Tibial nerve (tissue), 4 donors: ENCODE data around the gene FAS. TPM values are rescaled to one million over a fixed set of nuclear protein-coding genes. Genes with fewer than 3 reads are reported as not detected.

Experiments used
- DNase-seq, 2 donors: peaks; one replicate each; pipeline ENCODE4 v3.0.0-alpha.2; 2019; ENCODE audit warnings: low spot score in 2 of 2
- H3K27ac ChIP-seq, 4 donors: fragments of 200-600 bp; sonication (generic) in 3 of 4; one replicate each; pipeline ENCODE4 v1.5.1; 2017 to 2019; ENCODE audit warnings: mild to moderate bottlenecking in 1 of 4
- H3K27me3 ChIP-seq, 2 donors: fragments of 200-600 bp; sonication (generic) in 1 of 2; one replicate each; pipeline versions ENCODE4 v1.5.1 to v1.6.0; 2017 to 2019
- H3K36me3 ChIP-seq, 3 donors: fragments of 200-600 bp; sonication (generic); one replicate each; pipeline ENCODE4 v1.5.1; 2018 to 2019
- H3K4me1 ChIP-seq, 4 donors: fragments of 200-600 bp; sonication (generic) in 3 of 4; one replicate each; pipeline ENCODE4 v1.5.1; 2017 to 2019
- H3K4me3 ChIP-seq, 4 donors: fragments of 200-600 bp; sonication (generic) in 3 of 4; one replicate each; pipeline ENCODE4 v1.5.1; 2017 to 2019; ENCODE audit warnings: mild to moderate bottlenecking in 1 of 4, moderate library complexity in 1 of 4
- H3K9me3 ChIP-seq, 4 donors: fragments of 200-600 bp; sonication (generic) in 3 of 4; one replicate each; pipeline ENCODE4 v1.5.1; 2017 to 2019
- EP300 ChIP-seq, 2 donors: sonication (generic); formaldehyde crosslinking; IDR thresholded peaks; one replicate each; pipeline ENCODE4 v1.6.1; 2017; ENCODE audit warnings: antibody characterized with exemption in 2 of 2, mild to moderate bottlenecking in 1 of 2
- POLR2A ChIP-seq, 2 donors: fragments of 450-650 bp; IDR thresholded peaks; one replicate each; pipeline ENCODE4 v1.6.1; 2017; ENCODE audit warnings: antibody characterized with exemption in 2 of 2, mild to moderate bottlenecking in 2 of 2, moderate library complexity in 2 of 2
- WGBS, 2 donors: methylation state at CpG; one replicate each; pipeline ENCODE4 v1.1.5; 2018; 5-methylcytosine and 5-hydroxymethylcytosine counted together
- total RNA-seq, 4 donors: library from RNA; depleted of rRNA; stranded (reverse); fragments of >200 nt; gene quantifications; one replicate each; pipeline ENCODE4 v1.1.0, GENCODE V29; 2016
- TF ChIP-seq, protein P1 (sequence below), 5 experiments: fragments of 200-600 bp in 3 of 5; fragments of 450-650 bp in 2 of 5; sonication (generic) in 3 of 5; IDR thresholded peaks; one replicate each; pipeline ENCODE4 v1.5.1; 2016 to 2019; ENCODE audit warnings: antibody characterized with exemption in 5 of 5, mild to moderate bottlenecking in 3 of 5, moderate library complexity in 2 of 5

Gene FAS
- total RNA-seq, 4 donors from 2014 or later, result 18.4 to 32.2 (median 20.9) TPM

DNA sequence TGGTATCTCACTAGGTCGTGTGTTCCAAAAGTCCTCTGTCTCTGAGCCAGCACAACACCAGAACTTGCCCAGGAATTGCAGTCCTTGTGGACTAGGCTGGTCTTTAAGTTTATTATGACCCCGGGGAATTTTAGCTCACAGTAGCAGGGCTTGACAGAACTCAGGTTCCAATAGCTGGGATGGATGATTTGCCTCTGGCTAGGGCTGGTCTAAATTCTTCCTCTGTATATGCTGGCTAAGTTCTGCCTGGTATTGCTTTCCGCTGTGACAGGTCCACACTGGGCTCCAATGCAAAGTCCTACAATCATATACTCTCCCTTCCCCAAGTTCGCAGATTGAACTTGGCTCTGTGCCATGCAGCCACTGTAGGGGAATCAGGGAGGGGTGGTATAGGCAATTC, 52.5 kb downstream of the FAS start:
- Histone ChIP-seq H3K4me3 (no peak overlapping the region), H3K4me1 (no peaks in the 10 kb centered on the region), H3K27ac (no peak overlapping the region), H3K9me3 (no peaks in the 10 kb centered on the region), H3K27me3 (no peaks in the 10 kb centered on the region), H3K36me3 (no peaks in the 10 kb centered on the region)
- no peak for TF ChIP-seq POLR2A (IDR thresholded peaks at IDR 0.05)
- TF ChIP-seq, protein P1, sequence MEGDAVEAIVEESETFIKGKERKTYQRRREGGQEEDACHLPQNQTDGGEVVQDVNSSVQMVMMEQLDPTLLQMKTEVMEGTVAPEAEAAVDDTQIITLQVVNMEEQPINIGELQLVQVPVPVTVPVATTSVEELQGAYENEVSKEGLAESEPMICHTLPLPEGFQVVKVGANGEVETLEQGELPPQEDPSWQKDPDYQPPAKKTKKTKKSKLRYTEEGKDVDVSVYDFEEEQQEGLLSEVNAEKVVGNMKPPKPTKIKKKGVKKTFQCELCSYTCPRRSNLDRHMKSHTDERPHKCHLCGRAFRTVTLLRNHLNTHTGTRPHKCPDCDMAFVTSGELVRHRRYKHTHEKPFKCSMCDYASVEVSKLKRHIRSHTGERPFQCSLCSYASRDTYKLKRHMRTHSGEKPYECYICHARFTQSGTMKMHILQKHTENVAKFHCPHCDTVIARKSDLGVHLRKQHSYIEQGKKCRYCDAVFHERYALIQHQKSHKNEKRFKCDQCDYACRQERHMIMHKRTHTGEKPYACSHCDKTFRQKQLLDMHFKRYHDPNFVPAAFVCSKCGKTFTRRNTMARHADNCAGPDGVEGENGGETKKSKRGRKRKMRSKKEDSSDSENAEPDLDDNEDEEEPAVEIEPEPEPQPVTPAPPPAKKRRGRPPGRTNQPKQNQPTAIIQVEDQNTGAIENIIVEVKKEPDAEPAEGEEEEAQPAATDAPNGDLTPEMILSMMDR (IDR thresholded peaks at IDR 0.05), result no peak
- no peak for TF ChIP-seq EP300 (IDR thresholded peaks at IDR 0.05)
- no peak for DNase-seq
- 60 to 80% methylated on average over 4 of the region's 4 CpGs for WGBS, 2 donors

DNA sequence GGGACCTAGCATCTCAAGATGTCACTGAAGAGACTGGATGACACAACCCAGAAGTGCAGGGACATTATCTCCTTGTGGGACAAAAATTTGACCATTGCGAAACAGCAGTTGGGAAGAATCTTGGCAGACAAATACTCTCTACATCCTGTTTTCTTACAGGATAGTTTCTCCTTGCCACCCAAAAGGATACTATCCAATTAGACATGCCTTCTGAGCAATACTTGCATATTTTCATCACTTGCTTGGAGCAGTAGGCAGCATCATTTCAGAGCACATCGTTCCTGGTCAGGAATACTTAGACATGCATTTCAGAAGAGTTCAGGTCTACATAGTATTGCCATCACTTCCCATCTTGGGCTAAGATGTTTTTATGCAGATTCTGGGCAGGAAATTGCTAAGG, 56.8 kb downstream of the FAS start:
- WGBS, 2 donors, result 88 to 90% methylated on average over 2 of the region's 2 CpGs
- H3K27ac ChIP-seq, result no peak overlapping the region

DNA sequence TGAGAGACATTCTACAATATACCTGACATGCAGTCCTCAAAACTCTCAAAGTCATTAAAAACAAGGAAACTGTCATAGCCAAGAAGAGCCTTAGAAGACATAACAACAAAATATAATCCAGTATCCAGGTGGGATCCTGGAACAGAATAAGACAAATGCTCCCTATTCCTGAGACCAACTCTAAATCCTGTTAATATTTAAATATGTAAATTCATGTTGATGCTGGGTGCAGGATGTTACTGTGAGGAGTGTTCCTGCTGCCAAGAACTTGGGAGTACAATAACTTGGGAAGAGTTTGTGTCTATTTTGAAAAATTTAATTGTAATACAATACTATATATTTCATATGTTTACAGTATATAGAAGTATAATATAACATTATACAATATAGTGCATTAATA, 61.0 kb downstream of the FAS start:
- no peak for TF ChIP-seq POLR2A (IDR thresholded peaks at IDR 0.05)
- no peak for TF ChIP-seq EP300 (IDR thresholded peaks at IDR 0.05)
- TF ChIP-seq, protein P1 (IDR thresholded peaks at IDR 0.05), result no peak
- Histone ChIP-seq H3K9me3 (no peaks in the 10 kb centered on the region), H3K4me1 (no peaks in the 10 kb centered on the region), H3K4me3 (no peak overlapping the region), H3K36me3 (no peaks in the 10 kb centered on the region), H3K27ac (no peak overlapping the region), H3K27me3 (no peaks in the 10 kb centered on the region)
- no peak for DNase-seq

More for the DNA sequence above, 56.8 kb downstream of the FAS start:
- DNase-seq, result no peak
- no peak overlapping the region for H3K4me3 ChIP-seq
- no peaks in the 10 kb centered on the region for H3K4me1 ChIP-seq
- no peaks in the 10 kb centered on the region for H3K9me3 ChIP-seq
- H3K36me3 ChIP-seq, result no peaks in the 10 kb centered on the region
- TF ChIP-seq EP300 (IDR thresholded peaks at IDR 0.05) (no peak), POLR2A (IDR thresholded peaks at IDR 0.05) (no peak)
- TF ChIP-seq, protein P1 (IDR thresholded peaks at IDR 0.05), result no peak
- no peaks in the 10 kb centered on the region for H3K27me3 ChIP-seq

DNA sequence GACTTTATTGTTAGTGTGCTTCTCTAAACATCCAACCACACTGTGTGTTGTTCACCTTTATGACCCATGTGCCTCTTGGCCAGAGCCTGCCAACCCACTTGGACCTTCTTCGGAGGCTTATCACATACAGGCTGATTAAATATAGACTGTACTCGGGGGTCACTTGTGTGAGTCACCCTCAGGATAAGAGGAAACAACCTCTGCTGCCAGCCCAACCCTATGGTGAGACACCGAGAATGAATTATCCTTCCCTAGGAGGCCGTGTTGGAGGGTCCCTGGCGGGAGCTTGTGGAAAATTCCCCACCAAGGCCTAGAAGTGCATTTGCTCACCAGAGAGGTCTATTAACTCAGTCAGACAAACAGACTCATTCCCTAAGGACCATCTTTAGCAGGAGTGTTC, 63.0 kb downstream of the FAS start:
- no peaks in the 10 kb centered on the region for H3K36me3 ChIP-seq
- DNase-seq, result no peak
- no peaks in the 10 kb centered on the region for H3K9me3 ChIP-seq
- H3K27me3 ChIP-seq, result no peaks in the 10 kb centered on the region
- H3K4me3 ChIP-seq, result no peak overlapping the region
- H3K27ac ChIP-seq, result no peak overlapping the region
- TF ChIP-seq, protein P1 (IDR thresholded peaks at IDR 0.05), result no peak
- 56 to 69% methylated on average over 5 of the region's 5 CpGs for WGBS, 2 donors
- no peaks in the 10 kb centered on the region for H3K4me1 ChIP-seq

DNA sequence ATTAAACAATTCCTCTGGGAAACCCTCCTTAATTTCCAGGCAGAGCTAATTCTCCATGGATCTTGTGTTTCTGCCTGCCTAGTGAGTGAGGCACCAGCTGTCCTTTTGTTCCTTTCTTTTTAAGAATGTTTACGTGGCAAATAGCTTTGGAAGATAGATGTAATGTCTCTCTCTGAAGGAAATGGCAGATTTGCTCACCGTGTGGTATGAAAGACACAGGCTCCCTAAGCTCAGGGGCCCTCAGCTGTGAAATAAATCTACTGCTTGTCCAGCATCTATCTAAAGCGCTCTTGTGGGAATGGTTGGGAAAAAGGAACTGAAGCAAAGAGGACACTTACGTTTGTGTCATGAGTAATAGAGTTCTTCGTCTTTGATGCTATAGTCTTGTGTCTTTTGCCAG, 64.6 kb downstream of the FAS start:
- Histone ChIP-seq H3K27me3 (no peaks in the 10 kb centered on the region), H3K9me3 (no peaks in the 10 kb centered on the region), H3K4me3 (no peak overlapping the region), H3K36me3 (no peaks in the 10 kb centered on the region), H3K4me1 (no peaks in the 10 kb centered on the region), H3K27ac (no peak overlapping the region)
- DNase-seq, result no peak
- TF ChIP-seq, protein P1 (IDR thresholded peaks at IDR 0.05), result no peak
- no peak for TF ChIP-seq POLR2A (IDR thresholded peaks at IDR 0.05)
- TF ChIP-seq EP300 (IDR thresholded peaks at IDR 0.05), result no peak
- WGBS, 2 donors, result 82 to 83% methylated on average over 5 of the region's 5 CpGs
